Measurements from ENCODE around the gene FXYD5. TPM values are rescaled to one million over a fixed set of nuclear protein-coding genes. Genes with fewer than 3 reads are reported as not detected.

FXYD5 gene
- total and polyA plus RNA-seq, 4 donors = 2.2 to 22.0 (median 7.3) TPM

DNA sequence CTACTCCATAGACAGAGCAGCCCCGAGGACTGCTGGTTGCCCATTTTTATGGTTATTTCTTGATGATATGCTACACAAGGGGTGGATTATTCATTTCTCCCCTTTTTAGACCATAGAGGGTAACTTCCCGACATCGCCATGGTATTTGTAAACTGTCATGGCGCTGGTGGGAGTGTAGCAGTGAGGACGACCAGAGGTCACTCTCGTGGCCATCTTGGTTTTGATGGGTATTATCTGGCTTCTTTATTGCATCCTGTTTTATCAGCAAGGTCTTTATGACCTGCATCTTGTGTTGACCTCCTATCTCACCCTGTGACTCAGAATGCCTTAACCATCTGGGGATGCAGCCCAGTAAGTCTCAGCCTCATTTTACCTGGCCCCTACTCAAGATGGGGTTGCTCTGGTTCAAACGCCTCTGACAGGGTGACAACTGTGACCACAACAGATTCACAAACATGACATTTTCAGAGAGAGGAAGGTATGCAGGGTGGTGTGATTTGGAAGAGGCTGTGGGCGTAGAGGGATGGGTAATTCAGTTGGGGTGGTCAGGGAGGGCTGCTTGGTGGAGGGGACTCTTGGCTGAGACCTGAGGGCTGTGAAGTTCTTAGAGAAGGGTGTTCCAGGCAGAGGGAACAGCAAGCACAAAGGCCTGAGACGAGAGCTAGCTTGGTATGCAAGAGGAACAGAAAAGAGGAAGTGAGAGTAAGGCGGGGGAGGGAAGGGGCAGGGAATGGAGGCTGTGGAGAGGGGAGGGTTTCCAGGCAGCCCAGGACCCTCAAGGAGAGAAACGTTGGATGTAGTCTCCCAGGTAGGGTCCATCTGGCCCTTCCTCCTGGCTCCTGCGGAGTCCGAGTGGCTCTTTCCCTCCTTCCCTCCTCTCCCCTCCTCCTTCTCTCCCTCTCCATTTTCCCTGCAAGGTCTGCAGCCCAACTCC is 50.5 kb downstream of the FXYD5 start:
- H3K27ac ChIP-seq (ENCODE audit: low read depth in 1 of 2, low read length in 2 of 2) = no peak overlapping the region
- H3K4me3 ChIP-seq (ENCODE audit: low read depth in 1 of 3, low read length in 3 of 3) = no peak overlapping the region
- 82% methylated on average over 13 of the region's 13 CpGs for WGBS
- TF ChIP-seq SP1 (IDR thresholded peaks at IDR 0.05) = no peak
- TF ChIP-seq RAD21 (IDR thresholded peaks at IDR 0.05) = no peak
- no peak for TF ChIP-seq EGR1 (IDR thresholded peaks at IDR 0.05; ENCODE audit: low read depth in 2 of 2)
- no peak for TF ChIP-seq HNF4G (IDR thresholded peaks at IDR 0.05)
- no peak for TF ChIP-seq MAX (IDR thresholded peaks at IDR 0.05)
- TF ChIP-seq, protein P1, sequence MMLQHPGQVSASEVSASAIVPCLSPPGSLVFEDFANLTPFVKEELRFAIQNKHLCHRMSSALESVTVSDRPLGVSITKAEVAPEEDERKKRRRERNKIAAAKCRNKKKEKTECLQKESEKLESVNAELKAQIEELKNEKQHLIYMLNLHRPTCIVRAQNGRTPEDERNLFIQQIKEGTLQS (IDR thresholded peaks at IDR 0.05) = no peak
- TF ChIP-seq RXRA (IDR thresholded peaks at IDR 0.05) = no peak
- TF ChIP-seq GABPA (IDR thresholded peaks at IDR 0.05 in 1 of 2, conservative IDR thresholded peaks at IDR 0.05 in 1 of 2) = no peak
- TF ChIP-seq, protein P2, sequence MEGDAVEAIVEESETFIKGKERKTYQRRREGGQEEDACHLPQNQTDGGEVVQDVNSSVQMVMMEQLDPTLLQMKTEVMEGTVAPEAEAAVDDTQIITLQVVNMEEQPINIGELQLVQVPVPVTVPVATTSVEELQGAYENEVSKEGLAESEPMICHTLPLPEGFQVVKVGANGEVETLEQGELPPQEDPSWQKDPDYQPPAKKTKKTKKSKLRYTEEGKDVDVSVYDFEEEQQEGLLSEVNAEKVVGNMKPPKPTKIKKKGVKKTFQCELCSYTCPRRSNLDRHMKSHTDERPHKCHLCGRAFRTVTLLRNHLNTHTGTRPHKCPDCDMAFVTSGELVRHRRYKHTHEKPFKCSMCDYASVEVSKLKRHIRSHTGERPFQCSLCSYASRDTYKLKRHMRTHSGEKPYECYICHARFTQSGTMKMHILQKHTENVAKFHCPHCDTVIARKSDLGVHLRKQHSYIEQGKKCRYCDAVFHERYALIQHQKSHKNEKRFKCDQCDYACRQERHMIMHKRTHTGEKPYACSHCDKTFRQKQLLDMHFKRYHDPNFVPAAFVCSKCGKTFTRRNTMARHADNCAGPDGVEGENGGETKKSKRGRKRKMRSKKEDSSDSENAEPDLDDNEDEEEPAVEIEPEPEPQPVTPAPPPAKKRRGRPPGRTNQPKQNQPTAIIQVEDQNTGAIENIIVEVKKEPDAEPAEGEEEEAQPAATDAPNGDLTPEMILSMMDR (IDR thresholded peaks at IDR 0.05; ENCODE audit: low read depth, low read length, missing input control) = no peak
- TF ChIP-seq FOXA2 (IDR thresholded peaks at IDR 0.05) = no peak
- TF ChIP-seq FOXA1 (IDR thresholded peaks at IDR 0.05) = no peak
- TF ChIP-seq TAF1 (conservative IDR thresholded peaks at IDR 0.05) = no peak
- no peak for TF ChIP-seq ZBTB33 (IDR thresholded peaks at IDR 0.05)
- no peak for TF ChIP-seq YY1 (IDR thresholded peaks at IDR 0.05)
- TF ChIP-seq NR2F2 (IDR thresholded peaks at IDR 0.05) = no peak
- TF ChIP-seq JUND (IDR thresholded peaks at IDR 0.05) = no peak
- DNase-seq (ENCODE audit: low spot score) = peak; percentile 30
- no peak overlapping the region for H3K9ac ChIP-seq (ENCODE audit: low read depth in 1 of 2, low read length in 2 of 2)
- H3K4me1 ChIP-seq (ENCODE audit: control insufficient read depth in 4 of 4, insufficient read depth in 4 of 4, low read length in 3 of 4) = no peaks in the 10 kb centered on the region
- no peaks in the 10 kb centered on the region for H3K27me3 ChIP-seq (ENCODE audit: control insufficient read depth in 4 of 4, insufficient read depth in 4 of 4, low read length in 3 of 4)
- no peaks in the 10 kb centered on the region for H3K9me3 ChIP-seq (ENCODE audit: control insufficient read depth in 4 of 4, low read length in 3 of 4)
- no peaks in the 10 kb centered on the region for H3K36me3 ChIP-seq (ENCODE audit: control insufficient read depth in 4 of 4, insufficient read depth in 3 of 4, low read depth in 1 of 4, low read length in 3 of 4)

GRCh38 chr19:35205733-35206323 is 51.3 kb downstream of the FXYD5 start:
- Histone ChIP-seq H3K9me3 (ENCODE audit: control insufficient read depth in 4 of 4, low read length in 3 of 4) (no peaks in the 10 kb centered on the region), H3K4me3 (ENCODE audit: low read depth in 1 of 3, low read length in 3 of 3) (no peak overlapping the region), H3K4me1 (ENCODE audit: control insufficient read depth in 4 of 4, insufficient read depth in 4 of 4, low read length in 3 of 4) (no peaks in the 10 kb centered on the region), H3K27ac (ENCODE audit: low read depth in 1 of 2, low read length in 2 of 2) (no peak overlapping the region), H3K36me3 (ENCODE audit: control insufficient read depth in 4 of 4, insufficient read depth in 3 of 4, low read depth in 1 of 4, low read length in 3 of 4) (no peaks in the 10 kb centered on the region), H3K27me3 (ENCODE audit: control insufficient read depth in 4 of 4, insufficient read depth in 4 of 4, low read length in 3 of 4) (no peaks in the 10 kb centered on the region), H3K9ac (ENCODE audit: low read depth in 1 of 2, low read length in 2 of 2) (no peak overlapping the region)
- no peak for DNase-seq (ENCODE audit: low spot score)
- TF ChIP-seq REST (IDR thresholded peaks at IDR 0.05) (no peak), FOXA2 (IDR thresholded peaks at IDR 0.05) (no peak), FOXA1 (IDR thresholded peaks at IDR 0.05) (no peak), YY1 (IDR thresholded peaks at IDR 0.05) (no peak), TAF1 (conservative IDR thresholded peaks at IDR 0.05) (no peak), RXRA (IDR thresholded peaks at IDR 0.05) (no peak)
- WGBS = 74% methylated on average over 6 of the region's 6 CpGs

All from liver (tissue), 9 donors.